GM19238 (cell line): ENCODE measurements around the gene SH2D3C.
A peak's percentile ranks its signal among the peaks of the same experiment; 100 is the strongest.
"Not testable (repeated sequence)": the region's sequence is repeated elsewhere in the genome, so short reads cannot be mapped to it uniquely, and the experiment has no call there.

Source experiments
- DNase-seq: peaks from one replicate; pipeline ENCODE4 v3.0.0; 2011; ENCODE audit warnings: low spot score; ENCODE audit not compliant: insufficient read length

Gene SH2D3C

DNA sequence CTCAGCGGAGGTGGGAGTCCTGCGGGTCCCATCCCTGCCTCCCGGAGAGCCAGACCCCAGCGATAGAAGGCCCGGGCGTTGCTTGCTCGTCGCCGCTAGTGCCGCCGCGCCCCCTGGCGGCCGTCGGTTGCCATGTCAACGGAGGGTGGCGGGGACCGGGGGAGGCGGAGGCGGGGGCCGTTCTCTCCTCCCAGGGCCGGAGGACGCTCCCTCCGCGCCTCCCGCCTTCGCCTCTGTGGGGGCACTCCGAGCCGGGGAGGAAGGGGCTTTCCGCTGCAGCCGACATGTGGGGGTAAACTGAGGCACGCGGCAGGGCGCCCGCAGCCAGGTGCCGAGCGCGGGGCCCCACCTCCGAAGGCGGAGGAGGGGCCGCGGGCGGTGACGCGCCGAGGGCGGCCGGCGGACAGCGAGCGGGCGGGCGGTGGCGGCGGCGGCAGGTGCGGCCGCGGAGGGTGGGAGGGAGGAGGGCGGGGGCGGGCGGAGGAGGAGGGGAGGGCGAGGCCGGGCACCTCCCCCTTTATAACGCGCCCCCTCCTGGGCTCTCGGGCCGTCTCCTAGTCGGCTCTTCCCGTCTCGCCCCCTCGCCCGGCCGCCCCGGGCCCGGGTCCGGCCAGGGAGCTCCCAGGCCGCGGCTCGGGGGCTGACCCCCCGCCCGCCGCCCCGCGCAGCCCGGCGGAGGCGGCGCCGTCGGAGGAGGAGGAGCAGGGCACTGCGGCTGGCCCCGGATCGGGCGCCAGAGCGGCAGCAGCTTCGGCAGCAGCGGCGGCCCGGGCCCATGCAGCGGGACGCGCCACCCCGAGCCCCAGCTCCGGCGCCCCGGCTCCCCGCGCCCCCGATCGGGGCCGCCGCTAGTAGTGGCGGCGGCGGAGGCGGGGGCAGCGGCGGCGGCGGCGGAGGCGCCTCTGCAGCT lies 6.8 kb upstream of the SH2D3C start:
- peak; percentile 89 for DNase-seq

DNA sequence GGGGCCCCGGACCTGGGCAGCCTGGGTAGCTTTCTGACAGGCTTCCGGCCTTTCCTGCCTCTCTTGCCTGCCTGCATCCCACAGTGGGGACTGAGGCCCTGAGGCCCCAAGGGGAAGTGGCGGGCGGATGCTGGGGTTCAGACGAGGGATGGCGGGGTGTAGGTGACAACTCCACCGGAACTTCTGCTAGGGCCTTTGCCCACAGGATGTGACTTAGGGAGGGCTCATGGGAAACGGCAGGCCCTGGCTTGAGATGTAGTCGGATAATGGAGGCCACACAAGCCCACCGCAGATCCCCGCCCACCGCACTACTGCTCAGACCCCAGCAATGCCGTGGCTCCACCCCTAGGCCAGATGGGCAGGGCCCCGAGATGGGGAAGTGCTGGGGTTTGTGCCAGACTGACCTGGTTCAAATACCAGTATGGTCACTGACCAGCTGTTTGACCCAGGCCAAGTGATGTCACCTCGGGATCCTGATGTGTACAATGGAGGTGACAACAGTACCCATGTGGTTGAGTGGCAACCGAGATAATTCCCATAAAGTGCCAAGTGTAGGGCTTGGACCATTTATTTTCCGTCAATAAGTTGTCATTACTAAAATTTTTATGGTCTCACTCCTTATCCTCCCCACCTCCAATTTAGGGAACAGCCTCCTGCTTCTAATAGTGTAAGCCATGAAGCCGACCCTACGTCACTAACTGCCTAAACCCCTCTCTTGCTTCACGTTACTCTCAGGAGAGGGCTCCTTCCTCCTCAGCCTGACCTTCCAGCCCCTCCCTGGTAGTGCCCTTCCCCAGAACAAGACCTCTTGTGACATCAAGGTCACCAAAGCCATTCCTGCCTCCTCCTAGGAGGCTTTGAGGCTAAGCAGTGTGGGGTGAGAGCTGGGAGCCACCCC lies 4.9 kb upstream of the SH2D3C start:
- peak; percentile 53 for DNase-seq

DNA sequence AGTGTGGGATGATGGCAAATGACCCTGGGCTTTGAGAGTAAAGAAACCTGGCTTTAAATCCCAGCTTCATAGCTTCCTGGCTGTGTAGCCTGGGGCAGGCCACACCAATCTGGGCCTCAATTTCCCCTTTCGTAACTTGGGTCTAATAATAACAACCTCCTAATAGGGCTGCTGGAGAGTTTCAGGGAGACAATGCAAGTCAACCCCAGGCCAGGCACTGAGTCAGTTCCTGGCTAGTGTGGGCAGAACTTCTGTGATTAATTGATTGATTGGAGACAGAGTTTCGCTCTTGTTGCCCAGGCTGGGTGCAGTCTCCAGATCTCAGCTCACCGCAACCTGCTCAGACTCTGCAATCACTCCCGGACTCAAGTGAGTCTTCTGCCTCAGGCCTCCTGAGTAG lies 3.3 kb upstream of the SH2D3C start:
- no peak for DNase-seq

DNA sequence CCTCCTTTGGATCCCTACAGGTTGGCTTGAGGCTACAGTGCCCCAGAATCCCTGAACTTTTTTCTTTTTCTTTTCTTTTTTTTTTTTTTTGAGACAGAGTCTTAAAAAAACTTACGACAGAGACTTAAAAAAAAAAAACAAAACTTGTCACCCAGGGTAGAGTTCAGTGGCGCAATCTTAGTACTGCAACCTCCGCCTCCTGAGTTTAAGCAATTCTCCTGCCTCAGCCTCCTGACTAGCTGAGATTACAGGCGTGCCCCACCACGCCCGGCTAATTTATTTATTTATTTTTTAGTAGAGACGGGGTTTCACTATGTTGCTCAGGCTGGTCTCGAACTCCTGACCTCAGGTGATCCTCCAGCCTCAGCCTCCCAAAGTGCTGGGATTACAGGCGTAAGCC lies 2.4 kb upstream of the SH2D3C start:
- DNase-seq = not testable (repeated sequence)

DNA sequence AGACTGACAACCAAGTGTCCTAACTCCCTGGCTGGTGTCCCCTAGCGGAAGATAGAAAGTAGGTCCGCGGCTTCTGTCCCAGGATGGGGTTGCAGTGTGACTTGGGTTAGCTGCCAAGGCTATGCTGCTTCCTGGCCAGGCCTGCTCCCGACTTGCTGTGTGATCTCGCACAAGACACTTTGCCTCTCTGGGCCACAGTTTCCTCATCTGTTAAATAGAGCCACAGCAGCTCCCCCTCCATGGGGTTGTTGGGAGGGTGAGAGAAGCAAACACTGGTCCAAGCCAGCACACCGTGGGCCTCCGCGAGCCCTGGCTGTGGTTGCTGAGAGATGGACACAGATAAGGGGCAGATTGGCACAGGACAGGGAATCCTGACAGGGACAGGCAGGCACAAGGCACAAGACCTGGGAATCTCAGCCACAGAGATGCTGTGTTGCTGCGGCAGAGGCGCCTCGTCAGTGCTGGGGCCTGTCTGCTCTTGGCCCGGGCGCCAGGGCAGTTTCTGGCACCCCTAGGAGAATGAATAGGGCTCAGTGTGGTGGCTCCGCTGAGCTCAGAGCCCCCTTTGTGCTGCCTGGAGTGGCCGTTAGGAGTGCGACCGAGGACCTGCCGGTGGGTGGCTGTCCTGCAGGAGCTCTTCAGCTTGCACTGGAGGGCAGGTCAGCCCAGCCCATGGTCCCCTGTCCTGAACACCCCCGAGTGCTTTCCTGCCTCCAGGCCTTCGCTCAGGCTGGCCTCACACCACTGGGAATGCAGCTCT lies 1.8 kb upstream of the SH2D3C start:
- DNase-seq = no peak

DNA sequence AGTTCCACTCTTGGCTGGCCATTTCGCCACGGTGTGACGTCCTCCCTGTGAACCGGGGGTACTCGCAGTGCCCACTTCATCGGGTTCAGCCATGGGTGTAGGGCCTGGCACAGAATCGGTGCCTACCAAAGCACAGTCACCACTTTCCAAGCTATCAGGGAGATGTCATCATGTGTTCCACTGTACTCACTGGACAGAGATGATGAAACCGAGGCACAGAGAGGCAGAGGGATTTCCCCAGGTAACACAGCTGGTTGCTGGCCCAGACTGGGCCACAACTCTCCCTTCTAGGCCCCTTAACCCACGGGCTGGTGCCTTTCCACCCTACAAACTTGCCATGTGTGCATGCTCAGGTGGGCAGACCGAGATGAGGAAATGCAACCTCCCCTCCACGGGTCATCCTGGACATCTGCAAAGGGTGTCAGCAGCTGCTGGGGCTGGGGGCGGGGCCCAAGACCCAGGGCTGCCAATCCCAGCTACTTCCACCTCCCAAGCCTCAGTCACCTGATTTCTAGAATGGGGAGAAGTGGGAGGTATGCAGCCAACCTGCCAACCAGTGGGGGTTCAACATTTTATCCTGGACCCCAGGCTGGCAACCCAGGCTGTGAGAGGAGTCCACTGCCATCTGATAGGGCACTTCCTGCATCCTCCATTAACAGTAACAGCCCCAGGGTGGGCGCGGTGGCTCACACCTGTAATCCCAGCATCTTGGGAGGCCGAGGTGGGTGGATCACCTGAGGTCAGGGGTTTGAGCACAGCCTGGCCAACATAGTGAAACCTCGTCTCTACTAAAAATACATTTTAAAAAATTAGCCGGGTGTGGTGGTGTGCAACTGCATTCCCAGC lies 893 bp upstream of the SH2D3C start:
- peak; percentile 52 for DNase-seq

DNA sequence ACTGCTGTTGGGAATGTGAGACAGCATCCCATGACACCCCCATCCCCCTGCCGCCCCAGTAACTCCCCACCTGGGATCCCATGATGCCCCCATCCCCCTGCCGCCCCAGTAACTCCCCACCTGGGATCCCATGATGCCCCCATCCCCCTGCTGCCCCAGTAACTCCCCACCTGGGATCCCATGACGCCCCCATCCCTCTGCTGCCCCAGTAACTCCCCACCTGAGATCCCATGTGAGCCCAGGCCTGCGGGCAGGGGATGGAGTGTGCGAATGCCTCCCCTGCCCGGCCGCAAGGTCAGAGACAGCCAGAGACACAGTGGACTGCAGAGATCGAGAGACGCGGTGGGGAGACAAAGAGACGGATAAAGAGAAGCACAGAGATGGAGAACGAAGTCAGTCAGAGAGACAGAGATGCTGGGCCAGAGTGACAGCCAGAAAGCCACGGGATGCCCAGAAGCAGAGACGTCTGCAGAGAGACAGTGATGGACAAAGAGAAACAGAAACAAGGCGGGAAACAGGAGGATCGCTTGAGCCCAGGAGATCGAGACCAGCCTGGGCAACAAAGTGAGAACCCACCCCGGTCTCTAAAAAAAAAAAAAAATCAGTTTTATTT lies 992 bp downstream of the SH2D3C start:
- DNase-seq = no peak

DNA sequence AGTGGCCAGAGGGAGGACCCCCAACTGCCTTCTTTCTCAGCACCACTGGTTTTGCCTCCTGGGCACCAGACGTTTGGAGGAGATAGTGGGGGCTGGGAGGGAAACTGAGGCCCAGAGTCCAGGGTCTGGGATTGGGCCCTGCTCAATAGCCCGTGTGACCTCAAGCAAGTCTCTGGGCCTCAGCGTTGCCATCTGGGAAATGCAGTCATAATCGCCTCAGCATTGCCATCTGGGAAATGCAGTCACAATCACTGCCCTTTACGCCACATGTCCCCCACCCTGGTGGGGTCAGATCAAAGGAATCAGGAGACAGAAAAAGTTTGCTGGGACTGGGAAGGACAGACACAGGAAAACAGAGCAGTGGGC lies 1.6 kb downstream of the SH2D3C start:
- no peak for DNase-seq

DNA sequence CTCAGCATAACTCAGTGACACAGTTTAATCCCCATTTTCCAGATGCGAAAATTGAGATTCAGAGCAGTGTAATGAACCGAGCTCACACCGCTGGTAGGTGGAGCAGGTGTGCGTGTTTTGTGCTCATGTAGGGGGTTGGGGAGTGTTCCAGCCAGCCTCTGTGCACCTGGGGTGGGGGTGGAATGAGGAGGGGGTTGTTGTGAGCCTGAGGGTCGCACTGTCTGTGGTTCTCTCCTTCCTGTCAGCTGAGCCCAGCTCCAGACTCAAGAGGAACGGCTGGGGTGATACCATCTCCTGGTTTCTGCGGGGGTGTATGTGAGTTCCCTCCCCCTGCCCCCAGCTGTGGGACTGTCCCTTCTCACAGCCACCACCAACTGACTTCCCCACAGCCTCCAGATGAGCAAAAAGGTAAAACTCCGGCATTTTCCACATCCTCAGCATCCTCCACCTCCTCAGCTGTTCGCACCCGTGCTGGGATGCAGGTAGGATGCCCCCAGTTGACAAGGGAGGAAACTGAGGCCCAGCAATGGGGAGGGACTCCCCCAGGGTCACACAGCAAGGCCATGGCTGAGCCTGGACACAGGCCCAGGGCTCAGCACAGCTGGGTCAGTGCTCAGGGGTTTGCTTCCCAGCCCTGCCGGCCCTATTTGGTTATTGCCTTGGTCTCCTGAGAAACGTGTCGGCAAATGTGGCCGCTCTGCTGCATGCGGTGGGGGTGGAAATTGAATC lies 2.1 kb downstream of the SH2D3C start:
- DNase-seq = peak; percentile 70

DNA sequence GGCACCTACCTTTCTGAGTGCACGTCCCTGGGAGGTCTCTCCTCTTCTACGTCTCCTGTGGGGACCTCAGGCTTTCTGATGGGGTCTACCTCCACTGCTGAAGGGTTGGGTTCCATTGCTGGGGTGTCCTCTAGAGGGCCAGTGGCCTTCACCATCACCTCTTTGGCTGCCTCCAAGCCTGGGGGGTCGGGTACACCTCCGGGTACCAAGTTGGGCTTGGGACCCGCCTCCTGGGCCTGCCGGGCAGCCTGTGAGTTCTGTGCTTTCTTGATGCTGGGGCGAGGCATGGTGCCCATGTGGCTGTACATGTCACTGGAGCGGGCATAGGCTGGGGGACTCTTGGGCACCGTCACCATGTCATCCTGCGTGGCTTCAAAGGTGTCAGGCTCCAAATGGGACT lies 4.5 kb downstream of the SH2D3C start:
- DNase-seq = no peak

DNA sequence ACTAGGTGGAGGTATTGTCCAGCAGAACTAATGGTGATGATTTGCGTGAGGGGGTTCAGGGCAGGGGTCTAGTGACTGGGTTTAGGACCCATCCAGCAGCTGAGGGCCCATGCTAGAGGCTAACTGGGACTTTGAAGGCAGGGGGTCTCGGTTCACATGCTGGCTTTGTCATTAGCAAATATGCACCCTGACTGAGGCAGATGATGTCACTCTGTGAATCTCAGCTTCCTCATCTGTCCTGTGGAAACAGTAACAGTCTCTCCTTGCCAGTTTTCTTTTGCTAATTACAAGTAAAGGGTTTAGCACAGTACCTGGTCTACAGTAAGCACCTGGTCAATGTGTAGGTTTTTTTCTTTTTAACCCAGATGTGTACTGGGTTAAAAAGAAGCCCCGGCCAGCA lies 5.2 kb downstream of the SH2D3C start:
- DNase-seq = no peak

DNA sequence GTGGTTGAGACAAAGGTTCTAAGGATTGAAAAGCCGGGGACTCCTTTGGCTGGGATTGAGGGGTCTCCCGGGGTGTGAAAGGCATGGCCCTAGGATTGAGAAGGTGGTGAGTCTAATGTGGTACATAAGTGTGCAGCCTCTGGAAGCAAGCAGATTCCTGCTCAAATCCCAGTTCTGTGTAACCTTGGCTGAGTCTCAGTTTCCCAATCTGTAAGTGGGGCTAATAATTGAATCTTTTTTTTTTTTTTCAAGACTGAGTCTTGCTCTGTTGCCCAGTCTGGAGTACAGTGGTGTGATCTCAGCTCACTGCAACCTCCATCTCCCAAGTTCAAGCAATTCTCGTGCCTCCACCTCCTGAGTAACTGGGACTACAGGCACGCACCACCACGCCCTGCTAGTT lies 5.9 kb downstream of the SH2D3C start:
- DNase-seq = no peak

DNA sequence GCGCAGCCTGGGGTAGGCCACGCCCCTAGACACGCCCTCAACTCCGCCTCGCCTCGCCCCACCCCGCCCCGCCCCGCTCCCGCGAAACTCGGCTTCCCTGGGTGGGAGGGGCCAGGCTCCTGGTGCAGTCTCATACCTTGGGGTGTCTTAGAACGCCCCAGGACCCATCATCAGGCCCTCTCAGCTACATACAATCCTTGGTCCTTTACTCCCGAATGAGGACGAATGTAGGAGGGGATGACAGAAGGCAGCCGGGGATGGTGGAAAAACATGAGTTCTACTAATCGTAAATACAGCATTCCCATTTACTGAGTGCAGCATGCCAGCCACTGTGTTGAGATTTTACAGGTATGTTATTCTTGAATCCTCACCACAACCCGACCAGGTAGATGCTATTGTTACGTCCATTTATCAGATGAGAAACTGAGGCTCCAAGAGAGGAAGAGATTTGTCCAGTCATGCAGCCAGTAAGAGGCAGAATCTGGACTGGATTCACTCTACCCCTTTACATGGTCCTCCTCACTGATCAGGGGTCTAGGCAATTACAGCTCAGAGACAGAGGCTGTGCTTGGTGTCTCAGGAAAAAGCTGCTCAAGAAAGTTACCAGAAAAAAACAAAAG lies 6.8 kb downstream of the SH2D3C start:
- no peak for DNase-seq

DNA sequence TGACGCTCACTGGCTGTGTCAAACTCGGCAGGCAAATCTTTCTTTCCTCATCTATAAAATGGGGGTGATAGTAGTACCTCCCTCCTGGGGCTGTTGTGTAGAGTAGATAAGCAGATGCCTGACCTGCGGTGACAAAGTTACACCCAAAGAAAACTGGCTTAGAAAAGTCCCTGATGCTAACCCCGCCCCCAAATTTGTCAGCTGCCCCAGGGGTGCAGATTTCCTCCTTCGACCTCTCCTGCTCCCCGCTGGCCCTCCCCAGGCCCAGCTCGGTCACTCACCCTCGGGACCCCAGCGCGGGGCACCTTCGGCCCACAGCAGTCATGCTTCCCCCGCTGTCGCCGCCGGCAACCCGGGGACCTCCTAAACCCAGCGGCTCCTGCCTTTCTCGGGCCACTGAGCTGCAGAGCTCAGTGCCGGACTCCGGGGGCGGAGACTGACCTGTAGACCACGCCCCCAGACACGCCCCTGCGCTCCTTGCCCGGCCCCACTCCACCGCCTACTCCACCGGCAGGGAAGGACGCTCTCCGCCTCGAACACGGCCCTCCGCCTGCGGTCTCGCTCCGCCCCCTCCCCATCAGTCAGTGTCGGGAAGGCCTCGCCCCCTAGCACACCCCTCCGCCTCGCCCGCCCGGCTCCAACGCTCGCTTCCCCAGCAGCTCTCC lies 7.4 kb downstream of the SH2D3C start:
- peak; percentile 85 for DNase-seq

DNA sequence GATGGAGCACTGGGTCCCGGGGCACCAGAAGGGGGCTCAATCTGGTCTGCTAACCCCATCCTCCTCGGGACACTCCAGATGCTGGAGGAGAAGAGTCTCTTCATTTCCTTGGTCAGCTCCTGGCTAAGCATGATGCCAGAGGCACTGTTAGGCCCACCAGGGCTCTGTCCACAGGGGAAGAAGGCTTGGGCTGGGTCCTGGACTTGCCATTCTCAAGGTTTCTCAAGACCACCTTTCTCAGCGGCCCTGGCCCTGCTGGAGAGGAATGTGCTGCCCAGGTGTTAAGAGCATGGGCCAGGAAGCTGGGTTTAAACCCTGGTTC lies 7.9 kb downstream of the SH2D3C start:
- no peak for DNase-seq

DNA sequence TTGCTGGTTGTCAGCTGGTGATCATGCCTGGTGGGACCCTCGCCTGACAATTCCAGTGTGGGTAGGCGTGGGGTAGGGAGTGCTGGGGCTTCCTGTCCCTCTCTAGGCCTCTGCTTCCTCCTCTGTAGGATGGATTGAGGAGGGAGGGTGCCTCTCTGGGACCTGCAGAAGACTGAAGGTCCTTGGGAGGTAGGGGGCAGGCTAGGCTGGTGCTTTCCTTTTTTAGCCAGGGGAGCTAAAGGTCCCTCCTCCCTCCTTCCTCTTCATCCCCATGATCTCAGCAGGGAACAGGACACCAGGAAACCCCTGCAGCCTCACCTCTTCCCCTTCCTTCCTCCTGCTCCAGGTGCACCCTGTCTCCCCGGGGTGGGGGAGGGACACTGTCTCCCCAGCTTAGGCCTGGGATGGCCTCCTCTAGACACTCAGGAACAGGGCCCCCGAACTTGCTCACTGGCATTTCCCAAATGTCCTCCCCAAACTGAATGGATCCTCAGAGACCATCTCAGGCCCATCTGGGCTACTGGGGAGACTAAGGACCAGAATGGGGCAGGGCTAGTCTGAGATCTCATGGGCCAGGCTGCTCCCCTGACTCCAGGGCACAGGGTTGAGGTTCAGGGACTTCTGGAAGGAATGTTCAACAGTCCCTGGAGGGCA lies 8.4 kb downstream of the SH2D3C start:
- no peak for DNase-seq

DNA sequence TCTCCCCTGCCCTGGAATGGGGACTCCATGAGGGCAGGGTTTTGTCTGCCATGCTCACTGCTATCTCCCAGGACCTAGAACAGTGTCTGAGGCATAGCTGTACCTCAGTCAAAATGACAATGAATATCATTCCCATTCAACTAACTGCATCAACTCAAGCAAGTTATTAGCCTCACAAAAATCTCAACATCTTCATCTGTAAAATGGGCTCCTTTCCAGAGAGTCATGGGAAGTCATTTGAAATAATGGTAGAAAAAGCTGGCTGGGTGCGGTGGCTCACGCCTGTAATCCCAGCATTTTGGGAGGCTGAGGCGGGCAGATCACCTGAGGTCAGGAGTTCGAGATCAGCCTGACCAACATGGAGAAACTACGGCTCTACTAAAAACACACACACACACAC lies 9.4 kb downstream of the SH2D3C start:
- no peak for DNase-seq

DNA sequence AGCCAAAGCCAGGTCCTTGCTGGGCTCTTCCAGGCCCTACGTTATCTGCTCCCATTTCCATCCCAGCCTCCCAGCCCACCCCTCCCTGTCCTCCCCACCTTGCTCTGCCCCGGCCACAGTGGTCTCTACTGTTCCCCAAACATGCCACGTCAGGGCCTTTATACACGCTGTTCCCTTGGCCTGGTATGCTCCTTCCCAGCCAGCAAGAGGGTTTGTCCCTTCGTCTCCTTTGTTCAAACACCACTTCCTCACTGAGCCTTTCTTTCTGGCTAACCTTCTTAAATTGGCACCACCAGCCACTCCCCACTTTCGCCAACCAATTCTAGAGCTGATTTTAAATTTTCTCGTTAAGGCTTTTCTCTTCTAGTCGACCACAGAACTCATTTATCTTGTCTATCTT lies 9.8 kb downstream of the SH2D3C start:
- DNase-seq = no peak
